ENCODE data around the gene GTF2E1.
"Not testable (repeated sequence)": the region's sequence is repeated elsewhere in the genome, so short reads cannot be mapped to it uniquely, and the experiment has no call there.

Gene GTF2E1

DNA sequence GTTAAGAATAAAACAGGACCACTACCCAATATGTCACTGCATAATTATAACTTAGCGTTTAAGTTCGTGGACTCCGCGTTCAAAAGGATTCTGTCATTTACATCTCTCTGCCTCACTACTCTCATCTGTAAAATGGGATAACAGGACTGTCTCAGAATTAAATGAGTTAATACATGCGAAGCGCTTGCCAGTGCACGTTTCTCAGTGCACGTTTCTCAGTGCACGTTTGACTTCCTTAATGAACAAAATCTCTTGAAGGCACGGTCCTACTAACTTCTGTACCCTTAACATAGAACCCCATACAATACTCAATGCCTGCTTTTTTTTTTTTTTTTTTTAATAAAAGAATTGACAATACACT lies 727 bp upstream of the GTF2E1 start:
- Mint-ChIP-seq H3K36me3 (peaks cover 11 to 16% of the 10 kb centered on the region in 2 donors), H3K27me3 (no peaks in the 10 kb centered on the region), H3K4me3 (peak overlapping the region; percentile 96 to 97), H3K27ac (peak overlapping the region; percentile 100), H3K4me1 (peaks cover 11 to 38% of the 10 kb centered on the region in 2 donors), H3K9me3 (peaks cover 3 to 4% of the 10 kb centered on the region in 2 donors)
- peak; percentile 30 to 43 for ATAC-seq (replicated peaks)
- no peak for DNase-seq

DNA sequence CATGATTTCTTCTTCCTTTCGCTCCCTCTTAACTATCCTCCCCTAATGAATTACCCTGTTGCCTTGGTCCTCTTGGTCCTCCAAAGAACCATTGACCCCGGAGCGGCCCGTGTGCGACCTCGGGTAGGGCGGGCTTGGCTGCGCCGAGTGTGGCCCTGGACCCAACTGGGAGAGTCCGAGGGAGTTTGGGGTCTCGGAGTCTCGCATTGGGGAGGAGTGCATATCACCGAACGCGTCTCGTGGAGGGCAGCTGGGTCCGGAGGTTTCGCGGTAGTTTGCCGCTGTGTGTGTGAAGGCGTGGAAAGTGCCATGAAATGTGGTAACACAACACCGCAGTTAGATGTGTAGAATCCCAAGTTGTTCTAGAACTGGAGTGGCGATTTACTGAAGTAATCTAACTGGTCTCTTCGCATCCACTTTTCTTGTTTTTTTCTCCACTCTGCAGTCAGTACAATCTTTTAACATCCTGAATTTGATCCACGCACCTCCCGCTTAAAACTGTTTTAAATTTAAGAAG lies 363 bp downstream of the GTF2E1 start:
- Mint-ChIP-seq H3K27me3 (no peaks in the 10 kb centered on the region), H3K4me1 (peaks cover 11 to 38% of the 10 kb centered on the region in 2 donors), H3K36me3 (peaks cover 6 to 9% of the 10 kb centered on the region in 2 donors), H3K9me3 (no peaks in the 10 kb centered on the region), H3K4me3 (peak overlapping the region; percentile 96 to 97), H3K27ac (peak overlapping the region; percentile 100)
- DNase-seq, result no peak
- ATAC-seq (replicated peaks), result peak; percentile 18 to 23

- DNase-seq (no peak), ATAC-seq (replicated peaks) (no peak)
- peak overlapping the region; percentile 96 to 97 for H3K4me3 Mint-ChIP-seq
- H3K27ac Mint-ChIP-seq, result peak overlapping the region; percentile 100
- peaks cover 4 to 6% of the 10 kb centered on the region in 2 donors for H3K36me3 Mint-ChIP-seq
- H3K4me1 Mint-ChIP-seq, result peaks cover 11 to 38% of the 10 kb centered on the region in 2 donors
- H3K9me3 Mint-ChIP-seq, result no peaks in the 10 kb centered on the region
- no peaks in the 10 kb centered on the region for H3K27me3 Mint-ChIP-seq
Observed at GRCh38 chr3:120743556-120744195, 1.1 kb downstream of the GTF2E1 start.

- ATAC-seq (replicated peaks), result no peak
- Mint-ChIP-seq H3K27me3 (no peaks in the 10 kb centered on the region), H3K9me3 (peaks cover 0 to 1% of the 10 kb centered on the region in 2 donors), H3K4me3 (no peak overlapping the region), H3K36me3 (peaks cover 6 to 12% of the 10 kb centered on the region in 2 donors), H3K4me1 (peaks cover 13 to 43% of the 10 kb centered on the region in 2 donors), H3K27ac (no peak overlapping the region)
- no peak for DNase-seq
Observed at GRCh38 chr3:120745466-120745865, 2.9 kb downstream of the GTF2E1 start.

- Mint-ChIP-seq H3K27me3 (no peaks in the 10 kb centered on the region), H3K9me3 (peaks cover 0 to 1% of the 10 kb centered on the region in 2 donors), H3K27ac (no peak overlapping the region), H3K4me3 (no peak overlapping the region), H3K36me3 (peaks cover 22 to 37% of the 10 kb centered on the region in 2 donors), H3K4me1 (peaks cover 6 to 13% of the 10 kb centered on the region in 2 donors)
- ATAC-seq (replicated peaks), result no peak
- DNase-seq, result no peak
Observed at GRCh38 chr3:120749843-120750242, 7.3 kb downstream of the GTF2E1 start.

DNA sequence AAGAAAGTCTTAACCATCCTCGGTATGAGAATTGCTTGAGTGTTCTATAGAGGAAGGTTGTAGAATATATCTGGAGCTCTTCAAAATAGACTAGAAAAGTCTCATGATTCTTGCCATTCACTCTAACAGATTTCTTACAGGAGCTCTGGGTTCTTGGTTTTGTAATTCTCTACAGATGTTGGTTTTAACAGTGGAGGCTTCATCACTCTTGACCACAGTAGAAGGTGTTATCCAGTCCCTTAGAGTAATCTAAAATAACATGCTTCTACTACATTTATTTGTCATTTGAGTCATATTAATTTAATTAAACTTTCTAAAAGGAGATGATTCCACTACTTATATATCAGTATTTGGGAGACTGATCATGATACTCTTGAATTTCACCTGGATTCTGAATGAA lies 9.7 kb downstream of the GTF2E1 start:
- Mint-ChIP-seq H3K36me3 (peaks cover 26 to 52% of the 10 kb centered on the region in 2 donors), H3K27ac (no peak overlapping the region), H3K27me3 (no peaks in the 10 kb centered on the region), H3K4me3 (no peak overlapping the region), H3K9me3 (peaks cover 0 to 4% of the 10 kb centered on the region in 2 donors), H3K4me1 (peaks cover 6 to 11% of the 10 kb centered on the region in 2 donors)
- no peak for DNase-seq
- no peak for ATAC-seq (replicated peaks)

- Mint-ChIP-seq H3K36me3 (peaks cover 24 to 48% of the 10 kb centered on the region in 2 donors), H3K4me3 (no peak overlapping the region), H3K4me1 (peaks cover 6 to 11% of the 10 kb centered on the region in 2 donors), H3K27me3 (no peaks in the 10 kb centered on the region), H3K9me3 (peaks cover 0 to 4% of the 10 kb centered on the region in 2 donors), H3K27ac (no peak overlapping the region)
- ATAC-seq (replicated peaks) (no peak), DNase-seq (no peak)
Observed at GRCh38 chr3:120752865-120753264, 10.3 kb downstream of the GTF2E1 start.

DNA sequence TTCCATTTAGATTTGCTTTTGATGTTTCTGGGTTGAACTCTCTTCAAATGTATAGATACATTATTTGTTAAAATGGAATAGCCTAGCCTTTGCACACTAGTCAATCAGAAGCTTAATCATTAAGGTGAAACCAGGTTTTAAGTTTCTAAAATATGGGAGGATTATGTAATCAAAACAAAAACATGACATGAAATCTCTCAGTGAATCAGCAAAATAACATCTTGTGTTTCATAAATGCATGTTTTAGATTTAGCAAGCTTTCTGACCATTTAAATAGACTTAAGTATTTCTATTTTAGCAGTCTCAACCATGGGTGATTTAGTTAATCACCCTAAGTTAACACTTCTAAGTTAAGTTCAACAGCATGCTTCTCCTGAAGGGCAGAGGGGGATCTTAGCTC lies 11.3 kb downstream of the GTF2E1 start:
- Mint-ChIP-seq H3K27me3 (no peaks in the 10 kb centered on the region), H3K4me3 (no peak overlapping the region), H3K27ac (no peak overlapping the region), H3K36me3 (peaks cover 28 to 57% of the 10 kb centered on the region in 2 donors), H3K4me1 (peaks cover 6 to 12% of the 10 kb centered on the region in 2 donors), H3K9me3 (peaks cover 0 to 4% of the 10 kb centered on the region in 2 donors)
- DNase-seq, result no peak
- ATAC-seq (replicated peaks), result no peak

DNA sequence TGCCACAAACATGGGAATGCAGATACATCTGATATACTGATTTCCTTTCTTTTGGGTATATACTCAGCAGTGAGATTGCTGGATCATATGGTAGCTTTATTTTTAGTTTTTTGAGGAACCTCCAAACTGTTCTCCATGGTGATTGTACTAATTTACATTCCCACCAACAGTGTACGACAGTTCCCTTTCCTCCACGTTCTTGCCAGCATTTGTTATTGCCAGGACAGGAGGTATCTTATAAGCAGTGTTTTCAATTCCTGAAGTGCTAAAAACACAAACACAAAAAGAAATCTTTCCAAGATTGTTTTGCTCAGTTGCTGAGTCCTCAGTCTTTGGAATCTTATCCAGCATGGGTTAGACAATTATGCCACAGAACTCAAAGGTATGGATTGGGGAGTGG lies 13.5 kb downstream of the GTF2E1 start:
- peaks cover 13 to 28% of the 10 kb centered on the region in 2 donors for H3K4me1 Mint-ChIP-seq
- H3K4me3 Mint-ChIP-seq, result no peak overlapping the region
- H3K27me3 Mint-ChIP-seq, result no peaks in the 10 kb centered on the region
- peaks cover 0 to 3% of the 10 kb centered on the region in 2 donors for H3K9me3 Mint-ChIP-seq
- H3K27ac Mint-ChIP-seq, result no peak overlapping the region
- peaks cover 36 to 63% of the 10 kb centered on the region in 2 donors for H3K36me3 Mint-ChIP-seq
- DNase-seq (no peak), ATAC-seq (replicated peaks) (no peak)

DNA sequence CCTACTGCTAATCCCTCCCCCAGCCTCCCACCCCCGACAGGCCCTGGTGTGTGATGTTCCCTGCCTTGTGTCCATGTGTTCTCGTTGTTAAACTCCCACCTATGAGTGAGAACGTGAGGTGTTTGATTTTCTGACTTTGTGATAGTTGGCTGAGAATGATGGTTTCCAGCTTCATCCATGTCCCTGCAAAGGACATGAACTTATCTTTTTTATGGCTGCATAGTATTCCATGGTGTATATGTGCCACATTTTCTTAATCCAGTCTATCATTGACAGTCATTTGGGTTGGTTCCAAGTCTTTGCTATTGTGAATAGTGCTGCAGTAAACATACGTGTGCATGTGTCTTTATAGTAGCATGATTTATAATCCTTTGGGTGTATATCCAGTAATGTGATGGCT lies 16.0 kb downstream of the GTF2E1 start:
- not testable (repeated sequence) for ATAC-seq (replicated peaks); H3K27ac Mint-ChIP-seq; H3K27me3 Mint-ChIP-seq; H3K9me3 Mint-ChIP-seq; H3K4me3 Mint-ChIP-seq; DNase-seq
- Mint-ChIP-seq H3K4me1 (peaks cover 20 to 48% of the 10 kb centered on the region in 2 donors), H3K36me3 (peaks cover 36 to 54% of the 10 kb centered on the region in 2 donors)

DNA sequence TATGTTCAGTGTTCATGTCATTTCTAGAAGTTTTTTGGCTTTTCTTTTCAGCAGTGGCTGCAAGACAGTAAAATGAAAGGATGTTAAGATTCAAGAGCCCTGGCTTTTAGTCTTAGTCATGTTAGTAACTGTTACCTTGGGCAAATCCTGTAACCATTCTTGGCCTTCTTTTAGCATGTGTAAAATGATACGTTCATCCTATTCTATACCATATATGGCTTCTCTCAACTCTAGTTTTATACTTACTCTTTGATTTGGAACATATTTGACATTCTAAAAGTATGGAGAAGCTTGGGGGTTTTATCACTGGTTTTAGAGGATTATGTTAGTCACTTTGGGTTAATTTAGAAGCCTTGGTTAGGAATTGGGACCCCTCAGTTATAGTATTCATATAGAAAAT lies 20.1 kb downstream of the GTF2E1 start:
- Mint-ChIP-seq H3K4me3 (no peak overlapping the region), H3K4me1 (peaks cover 34 to 67% of the 10 kb centered on the region in 2 donors), H3K27me3 (no peaks in the 10 kb centered on the region), H3K27ac (no peak overlapping the region), H3K36me3 (peaks cover 25 to 38% of the 10 kb centered on the region in 2 donors), H3K9me3 (no peaks in the 10 kb centered on the region)
- no peak for ATAC-seq (replicated peaks)
- DNase-seq, result no peak

DNA sequence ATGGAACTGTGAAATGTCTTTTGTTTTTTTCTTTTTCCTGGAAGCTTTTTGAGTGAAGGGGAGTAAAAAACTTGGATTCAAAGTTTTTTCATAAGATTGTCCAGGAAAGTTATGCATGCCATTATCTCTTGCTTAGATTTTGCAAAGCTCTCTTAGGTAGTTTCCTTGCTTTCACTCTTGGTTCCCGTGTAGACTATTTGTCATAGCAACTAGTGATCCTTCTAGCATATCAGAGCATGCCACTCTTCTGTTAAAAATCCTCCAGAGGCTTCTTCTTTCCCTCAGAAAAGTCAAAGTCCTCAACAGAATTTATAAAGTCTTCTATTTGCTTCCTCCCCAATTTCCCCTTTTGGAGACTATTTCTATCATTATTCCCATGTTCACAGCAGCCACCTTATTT lies 21.1 kb downstream of the GTF2E1 start:
- peaks cover 34 to 72% of the 10 kb centered on the region in 2 donors for H3K4me1 Mint-ChIP-seq
- no peaks in the 10 kb centered on the region for H3K27me3 Mint-ChIP-seq
- H3K4me3 Mint-ChIP-seq, result no peak overlapping the region
- H3K9me3 Mint-ChIP-seq, result no peaks in the 10 kb centered on the region
- no peak for DNase-seq
- peak; percentile 56 to 86 for ATAC-seq (replicated peaks)
- H3K27ac Mint-ChIP-seq, result no peak overlapping the region
- H3K36me3 Mint-ChIP-seq, result peaks cover 23 to 31% of the 10 kb centered on the region in 2 donors

DNA sequence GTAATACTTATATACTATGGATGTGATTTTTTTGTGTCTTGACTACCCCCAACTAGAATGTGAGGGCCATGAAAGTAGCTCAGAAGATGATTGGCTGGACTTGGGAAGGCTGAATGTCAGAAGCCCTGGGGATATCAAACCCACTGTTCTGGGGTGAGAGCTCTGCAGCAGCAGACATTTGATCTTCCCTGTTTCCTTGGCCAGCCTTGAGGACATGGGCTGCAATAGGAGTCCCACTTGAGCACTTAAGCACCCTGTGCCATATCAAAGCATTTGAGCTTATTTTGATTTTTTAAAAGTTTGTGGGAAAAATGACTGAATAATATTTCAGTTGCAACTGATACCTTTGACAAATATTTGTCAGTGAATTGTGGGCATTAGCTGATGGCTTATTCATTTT lies 21.7 kb downstream of the GTF2E1 start:
- no peaks in the 10 kb centered on the region for H3K27me3 Mint-ChIP-seq
- H3K9me3 Mint-ChIP-seq, result no peaks in the 10 kb centered on the region
- H3K36me3 Mint-ChIP-seq, result peaks cover 17 to 27% of the 10 kb centered on the region in 2 donors
- no peak overlapping the region for H3K27ac Mint-ChIP-seq
- peaks cover 33 to 66% of the 10 kb centered on the region in 2 donors for H3K4me1 Mint-ChIP-seq
- ATAC-seq (replicated peaks) (peak in 1 of 2 donors; percentile 22), DNase-seq (no peak)
- H3K4me3 Mint-ChIP-seq, result no peak overlapping the region

GRCh38 chr3:120765830-120766493 lies 23.4 kb downstream of the GTF2E1 start:
- Mint-ChIP-seq H3K27me3 (no peaks in the 10 kb centered on the region), H3K4me3 (no peak overlapping the region), H3K36me3 (peaks cover 6 to 24% of the 10 kb centered on the region in 2 donors), H3K4me1 (peaks cover 26 to 52% of the 10 kb centered on the region in 2 donors), H3K9me3 (no peaks in the 10 kb centered on the region), H3K27ac (no peak overlapping the region)
- ATAC-seq (replicated peaks), result peak in 1 of 2 donors; percentile 60
- DNase-seq, result no peak

GRCh38 chr3:120766576-120766975 lies 24.0 kb downstream of the GTF2E1 start:
- no peak overlapping the region for H3K27ac Mint-ChIP-seq

More at GRCh38 chr3:120766576-120766975, 24.0 kb downstream of the GTF2E1 start:
- DNase-seq, result no peak
- Mint-ChIP-seq H3K9me3 (no peaks in the 10 kb centered on the region), H3K36me3 (peaks cover 2 to 21% of the 10 kb centered on the region in 2 donors), H3K27me3 (no peaks in the 10 kb centered on the region), H3K4me1 (peaks cover 23 to 46% of the 10 kb centered on the region in 2 donors), H3K4me3 (no peak overlapping the region)
- no peak for ATAC-seq (replicated peaks)

Data from stimulated activated naive B cell treated with anti-CD40 and anti-IgM and Interleukin-4, amounts not matched to agents 10 μg/mL and 1 μg/mL and 100 μg/mL, for 72 hours (primary cell).